Stimulated activated CD8-positive, alpha-beta memory T cell treated with anti-CD3 and anti-CD28 coated beads, Interleukin-7, amount 100 ng/mL, for 1 hour (primary cell): ENCODE measurements around the gene SORCS2.

Source experiments
- DNase-seq, 2 donors: peaks; one replicate each; pipeline ENCODE4 v3.0.0-alpha.2; 2020; ENCODE audit warnings: low read depth in 2 of 2

Gene SORCS2

GRCh38 chr4:7186031-7186430 lies 6.3 kb upstream of the SORCS2 start:
- DNase-seq = no peak

GRCh38 chr4:7186516-7187167 lies 5.7 kb upstream of the SORCS2 start:
- DNase-seq = no peak

- no peak for DNase-seq
Measured at GRCh38 chr4:7187168-7187535, 5.2 kb upstream of the SORCS2 start.

DNA sequence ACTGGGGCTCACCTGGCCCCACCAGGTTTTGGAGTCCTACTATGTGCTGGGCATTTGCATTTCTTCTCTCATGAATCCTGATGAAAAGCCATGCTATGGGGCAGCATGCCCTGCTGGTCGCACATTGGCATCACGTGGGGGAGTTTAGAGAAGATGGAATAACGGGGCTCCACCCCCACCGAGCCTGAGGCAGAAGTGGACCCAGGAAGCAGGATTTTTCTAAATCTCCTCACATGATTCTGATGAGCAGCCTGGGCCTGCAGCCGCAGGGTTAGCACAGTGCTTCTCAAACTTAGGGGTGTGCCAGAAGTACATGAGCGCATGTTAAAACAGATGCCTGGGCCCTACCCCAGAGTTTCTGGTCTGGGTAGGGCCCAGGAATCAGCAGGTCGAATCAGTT lies 4.6 kb upstream of the SORCS2 start:
- no peak for DNase-seq

- no peak for DNase-seq
Measured at GRCh38 chr4:7189066-7189465, 3.3 kb upstream of the SORCS2 start.

- DNase-seq = no peak
Measured at GRCh38 chr4:7189475-7190277, 2.7 kb upstream of the SORCS2 start.

- no peak for DNase-seq
Measured at GRCh38 chr4:7190278-7190594, 2.1 kb upstream of the SORCS2 start.

DNA sequence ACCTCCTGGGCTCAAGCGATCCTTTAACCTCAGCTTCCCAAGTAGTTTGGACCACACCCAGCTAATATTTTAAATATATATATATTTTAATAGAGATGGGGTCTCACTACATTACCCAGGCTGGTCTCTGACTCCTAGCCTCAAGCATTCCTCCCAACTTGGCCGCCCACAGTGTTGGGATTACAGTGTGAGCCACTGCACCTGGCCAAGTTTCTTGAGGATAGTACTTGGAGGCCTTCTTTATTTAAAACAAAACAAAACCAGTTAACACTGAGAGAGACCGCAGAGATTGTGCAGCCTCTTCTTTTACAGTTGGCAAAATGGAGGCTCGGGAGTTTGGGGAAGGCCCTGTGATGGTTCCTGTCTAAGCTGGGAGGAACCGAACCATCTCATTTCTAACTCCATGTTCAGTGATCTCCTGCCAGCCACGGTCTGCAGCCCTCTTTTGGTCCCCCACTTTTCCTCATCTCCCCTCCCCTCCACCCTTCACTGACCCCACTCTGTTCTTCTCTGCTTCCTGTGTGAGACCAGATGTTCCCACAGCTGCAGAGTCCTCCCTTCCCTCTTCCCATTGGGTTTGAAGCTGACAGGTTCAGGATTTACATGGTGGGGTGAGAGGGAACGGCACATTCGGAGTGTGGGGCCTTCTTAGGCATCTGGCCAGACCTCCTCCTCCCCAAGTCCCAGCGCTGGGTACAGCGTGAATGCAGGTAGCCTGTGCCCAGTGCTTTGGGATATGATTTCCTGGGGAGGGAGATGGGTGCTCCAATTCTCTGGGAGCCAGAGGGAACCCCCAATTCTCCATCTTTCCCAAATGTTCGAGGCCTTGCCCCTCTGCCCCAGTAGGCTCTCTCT lies 1.4 kb upstream of the SORCS2 start:
- no peak for DNase-seq

GRCh38 chr4:7191546-7192251 lies 639 bp upstream of the SORCS2 start:
- DNase-seq = no peak

GRCh38 chr4:7193030-7193958 lies 956 bp downstream of the SORCS2 start:
- DNase-seq = no peak

GRCh38 chr4:7194251-7195140 lies 2.2 kb downstream of the SORCS2 start:
- no peak for DNase-seq

DNA sequence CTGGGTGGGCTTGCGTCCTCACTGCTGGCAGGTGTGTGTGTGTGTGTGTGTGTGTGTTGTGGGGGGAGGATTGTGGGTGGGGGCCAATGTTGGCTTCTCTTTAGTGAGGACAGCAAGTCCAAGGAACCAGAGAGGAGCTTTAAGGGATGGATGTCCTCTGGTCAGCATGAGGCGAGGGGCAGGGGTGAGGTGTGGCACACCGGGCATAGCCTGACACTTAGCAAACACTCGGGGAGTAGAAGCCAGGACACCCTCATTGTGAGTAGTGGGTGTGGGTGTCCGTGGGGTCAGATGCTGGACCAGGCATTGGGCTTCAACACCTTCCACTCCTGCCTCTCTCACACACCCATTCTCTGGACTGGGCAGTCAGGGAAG lies 2.8 kb downstream of the SORCS2 start:
- DNase-seq = no peak

DNA sequence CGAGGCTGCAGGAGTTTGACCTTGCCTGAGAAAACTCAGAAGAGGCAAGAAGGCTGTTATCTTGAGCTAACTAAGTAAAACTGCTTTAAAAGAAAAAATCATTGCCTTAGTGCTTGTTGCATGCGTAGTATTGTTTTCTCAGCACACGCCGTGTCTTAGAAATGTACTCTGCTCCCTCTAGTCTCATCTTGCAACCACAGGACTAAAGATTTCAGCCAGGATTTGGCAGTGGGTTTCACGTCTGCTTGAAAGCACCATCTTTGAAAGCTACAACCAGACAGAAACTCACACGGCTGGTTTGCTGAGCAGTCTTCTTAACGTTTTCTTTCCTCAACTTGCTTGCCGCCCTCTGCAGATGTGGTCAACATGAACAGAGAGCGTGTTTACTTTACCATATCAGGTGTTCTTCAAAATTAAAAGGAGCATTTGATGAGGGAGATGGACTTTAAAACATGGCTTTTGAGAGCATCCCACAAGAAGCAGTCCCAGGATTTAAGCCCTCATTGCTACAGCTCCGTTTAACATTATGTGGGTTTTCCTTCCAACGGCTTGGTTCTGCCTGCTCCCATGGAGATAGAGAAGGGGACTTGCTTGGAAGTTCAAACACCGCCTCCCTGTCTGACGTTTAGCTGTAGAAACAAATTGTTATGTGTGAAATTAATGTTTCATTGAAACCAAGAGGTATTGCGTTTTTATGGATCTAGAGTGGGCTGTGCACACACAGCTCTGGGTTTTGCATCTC lies 3.4 kb downstream of the SORCS2 start:
- no peak for DNase-seq

DNA sequence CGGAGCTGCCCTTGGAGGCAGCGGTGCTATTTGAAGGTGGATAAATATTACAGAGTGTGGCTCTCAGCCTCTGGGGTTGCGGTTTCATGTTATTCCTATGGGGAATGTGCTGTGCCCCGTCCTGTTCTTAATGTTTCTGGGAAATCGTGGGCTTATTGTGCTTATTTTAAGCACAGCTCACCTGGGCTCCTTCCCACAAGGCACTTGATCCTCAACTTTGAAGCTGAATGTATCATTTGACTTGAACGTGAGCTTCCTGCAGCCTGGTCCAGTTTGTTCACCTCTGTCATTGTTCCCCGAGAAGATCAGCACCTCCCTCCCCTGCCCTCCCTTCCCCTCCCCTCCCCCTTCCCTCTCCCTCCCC lies 3.9 kb downstream of the SORCS2 start:
- no peak for DNase-seq

- DNase-seq = no peak
Measured at GRCh38 chr4:7196736-7197135, 4.4 kb downstream of the SORCS2 start.

DNA sequence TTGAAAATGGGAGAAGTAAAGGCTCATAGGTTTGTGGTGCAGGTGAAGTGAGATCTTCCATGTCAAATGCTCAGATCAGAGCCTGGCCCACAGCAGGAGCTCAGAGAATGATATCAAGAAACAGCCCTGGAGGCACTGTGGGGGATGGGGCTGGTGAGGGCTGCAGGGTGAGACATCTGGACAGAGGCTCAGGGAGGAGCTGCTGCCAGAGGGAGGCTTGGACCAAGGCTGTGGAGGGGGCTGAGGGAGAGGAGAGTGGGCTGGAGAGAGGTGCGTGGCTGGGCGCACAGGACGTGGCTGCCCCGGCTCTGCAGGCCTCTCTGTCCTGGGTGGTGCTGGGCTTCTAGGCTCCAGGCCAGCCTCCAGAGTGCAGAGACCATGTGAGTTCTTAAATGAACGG lies 5.6 kb downstream of the SORCS2 start:
- DNase-seq = no peak

GRCh38 chr4:7198440-7199128 lies 6.2 kb downstream of the SORCS2 start:
- DNase-seq = no peak

DNA sequence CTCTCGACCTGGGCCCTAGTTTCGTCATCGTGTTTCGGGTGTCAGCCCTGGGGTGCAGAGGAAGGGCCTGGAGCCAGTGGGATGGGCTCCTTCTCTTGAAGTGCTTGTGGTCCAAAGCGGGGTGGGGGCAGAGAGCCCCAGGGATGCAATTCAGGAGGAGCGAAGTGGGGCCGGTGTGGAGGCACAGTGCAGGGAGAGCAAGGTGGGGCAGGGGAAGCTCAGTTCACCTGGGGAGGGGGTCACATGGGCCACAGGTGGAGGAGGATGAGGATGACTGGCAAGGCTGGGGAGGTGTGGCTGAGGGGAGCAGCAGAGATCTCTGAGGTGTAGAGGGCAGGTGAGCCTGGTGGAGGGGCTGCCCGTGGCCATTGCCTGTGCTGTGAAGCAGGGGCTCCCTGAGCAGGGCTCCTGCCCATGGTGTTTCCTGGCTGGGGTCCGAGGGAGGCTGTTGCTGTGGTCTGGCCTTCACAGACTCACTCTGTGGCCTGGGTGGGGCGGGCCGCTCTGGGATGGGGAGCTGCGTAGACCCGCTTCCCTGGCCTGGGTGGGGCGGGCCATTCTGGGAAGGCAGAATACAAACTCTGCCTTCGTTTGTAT lies 6.9 kb downstream of the SORCS2 start:
- no peak for DNase-seq
